CD14-positive monocyte (primary cell): Measurements from ENCODE around the gene AGPAT3. TPM values are rescaled to one million over a fixed set of nuclear protein-coding genes. Genes with fewer than 3 reads are reported as not detected.
A peak's percentile ranks its signal among the peaks of the same experiment; 100 is the strongest.

ENCODE experiments used
- DNase-seq, 3 donors: peaks; one replicate each; pipeline ENCODE4 v3.0.0-alpha.2; 2011 to 2022
- H2AFZ ChIP-seq: 2 replicates; pipeline ENCODE4 v1.6.0; 2012; ENCODE audit warnings: mild to moderate bottlenecking, low read depth, low read length, inconsistent platforms; ENCODE audit not compliant: insufficient read depth, poor library complexity, severe bottlenecking
- H3K27ac ChIP-seq, 2 donors: 1 replicate in 1 of 2; 2 replicates in 1 of 2; pipeline ENCODE4 v1.5.1; 2012 to 2013; ENCODE audit warnings: low read length in 2 of 2, control low read depth in 1 of 2, inconsistent platforms in 1 of 2, low read depth in 1 of 2, mild to moderate bottlenecking in 1 of 2
- H3K27me3 ChIP-seq, 2 donors: one replicate each; pipeline versions ENCODE4 v1.6.0 to v1.6.1; 2011 to 2013; ENCODE audit warnings: low read length in 2 of 2; ENCODE audit not compliant: control insufficient read depth in 2 of 2, insufficient read depth in 2 of 2
- H3K36me3 ChIP-seq, 2 donors: replicated peaks in 1 of 2; 1 replicate in 1 of 2; 2 replicates in 1 of 2; pipeline versions ENCODE4 v1.5.1 to v1.6.1; 2012 to 2013; ENCODE audit warnings: low read length in 2 of 2, control low read depth in 1 of 2, inconsistent platforms in 1 of 2, mild to moderate bottlenecking in 1 of 2; ENCODE audit not compliant: insufficient read depth in 2 of 2, control insufficient read depth in 1 of 2
- H3K4me1 ChIP-seq, 2 donors: 1 replicate in 1 of 2; 2 replicates in 1 of 2; pipeline versions ENCODE4 v1.5.1 to v1.6.1; 2012 to 2013; ENCODE audit warnings: low read length in 2 of 2, control low read depth in 1 of 2, inconsistent platforms in 1 of 2, mild to moderate bottlenecking in 1 of 2, moderate library complexity in 1 of 2; ENCODE audit not compliant: insufficient read depth in 2 of 2, control insufficient read depth in 1 of 2
- H3K4me2 ChIP-seq: replicated peaks from 2 replicates; pipeline ENCODE3; 2012; ENCODE audit warnings: low read length, moderate library complexity, mild to moderate bottlenecking; ENCODE audit not compliant: poor library complexity, severe bottlenecking; ENCODE audit errors: extremely low read depth
- H3K4me3 ChIP-seq, 3 experiments: fragments of 200-600 bp in 1 of 3; sonication (generic) in 1 of 3; replicated peaks in 1 of 3; 1 replicate in 2 of 3; 2 replicates in 1 of 3; pipeline ENCODE4 v1.5.1; 2011 to 2013; ENCODE audit warnings: low read length in 3 of 3, mild to moderate bottlenecking in 3 of 3, control low read depth in 2 of 3, low read depth in 2 of 3, inconsistent platforms in 1 of 3, moderate library complexity in 1 of 3
- H3K79me2 ChIP-seq: 2 replicates; pipeline ENCODE4 v1.6.0; 2012; ENCODE audit warnings: mild to moderate bottlenecking, control low read depth, inconsistent platforms, low read length, moderate library complexity; ENCODE audit not compliant: insufficient read depth
- H3K9ac ChIP-seq: 2 replicates; pipeline ENCODE4 v1.6.0; 2017; ENCODE audit warnings: low read length, mild to moderate bottlenecking; ENCODE audit not compliant: insufficient read depth, poor library complexity, severe bottlenecking
- H3K9me3 ChIP-seq, 2 donors: replicated peaks in 1 of 2; 1 replicate in 1 of 2; 2 replicates in 1 of 2; pipeline versions ENCODE4 v1.5.1 to v1.6.1; 2012 to 2013; ENCODE audit warnings: low read length in 2 of 2, control low read depth in 1 of 2; ENCODE audit not compliant: control insufficient read depth in 1 of 2, insufficient read depth in 1 of 2
- H4K20me1 ChIP-seq: 2 replicates; pipeline ENCODE4 v1.6.0; 2012; ENCODE audit warnings: mild to moderate bottlenecking, low read length, control low read depth, moderate library complexity; ENCODE audit not compliant: insufficient read depth
- H3K27ac Mint-ChIP-seq, 7 donors: one replicate each; pipeline ENCODE4 v1.8.0; 2020; ENCODE audit warnings: mild to moderate bottlenecking in 7 of 7, mixed read lengths in 7 of 7, moderate library complexity in 6 of 7, inconsistent platforms in 2 of 7
- H3K27me3 Mint-ChIP-seq, 3 donors: one replicate each; pipeline ENCODE4 v1.8.0; 2021 to 2022; ENCODE audit warnings: low read depth in 3 of 3, mild to moderate bottlenecking in 3 of 3, mixed read lengths in 3 of 3, moderate library complexity in 3 of 3, inconsistent platforms in 1 of 3
- H3K36me3 Mint-ChIP-seq, 2 donors: one replicate each; pipeline ENCODE4 v1.8.0; 2020; ENCODE audit warnings: mixed read lengths in 2 of 2, inconsistent platforms in 1 of 2, mild to moderate bottlenecking in 1 of 2
- H3K4me1 Mint-ChIP-seq: one replicate; pipeline ENCODE4 v1.8.0; 2020; ENCODE audit warnings: mild to moderate bottlenecking, mixed read lengths
- H3K4me3 Mint-ChIP-seq, 2 donors: one replicate each; pipeline ENCODE4 v1.8.0; 2020; ENCODE audit warnings: mild to moderate bottlenecking in 2 of 2, mixed read lengths in 2 of 2, moderate library complexity in 1 of 2
- H3K9me3 Mint-ChIP-seq, 7 donors: one replicate each; pipeline ENCODE4 v1.8.0; 2020 to 2022; ENCODE audit warnings: mixed read lengths in 7 of 7, mild to moderate bottlenecking in 6 of 7, moderate library complexity in 6 of 7, inconsistent platforms in 2 of 7
- WGBS: methylation state at CpG from one replicate; pipeline ENCODE4 v1.1.5; 2013; ENCODE audit warnings: missing lambda C conversion rate; ENCODE audit not compliant: insufficient coverage; 5-methylcytosine and 5-hydroxymethylcytosine counted together
- intact Hi-C, 2 donors: fragments of 100-400 bp; cut with micrococcal nuclease; formaldehyde crosslinking; loops; one replicate each; pipeline versions ENCODE4 v1.15.0 to v1.15.1; 2023
- polyA plus RNA-seq, 3 donors: library from polyadenylated mRNA; depleted of rRNA in 1 of 3; unstranded in 2 of 3; stranded (reverse) in 1 of 3; fragments of 300-500 nt in 2 of 3; fragments of >200 nt in 1 of 3; fragmentation: Illumina TruSeq in 2 of 3; gene quantifications; 1 replicate in 2 of 3; 2 replicates in 1 of 3; pipeline ENCODE4 v1.2.3, GENCODE V29; 2012 to 2021
- TF ChIP-seq, protein P1 (sequence below): fragments of 200-600 bp; IDR thresholded peaks from one replicate; pipeline ENCODE4 v1.8.0; 2022; ENCODE audit warnings: antibody characterized with exemption, mild to moderate bottlenecking

Gene AGPAT3
- polyA plus RNA-seq, 3 donors: 24.9 to 49.3 (median 26.2) TPM

DNA sequence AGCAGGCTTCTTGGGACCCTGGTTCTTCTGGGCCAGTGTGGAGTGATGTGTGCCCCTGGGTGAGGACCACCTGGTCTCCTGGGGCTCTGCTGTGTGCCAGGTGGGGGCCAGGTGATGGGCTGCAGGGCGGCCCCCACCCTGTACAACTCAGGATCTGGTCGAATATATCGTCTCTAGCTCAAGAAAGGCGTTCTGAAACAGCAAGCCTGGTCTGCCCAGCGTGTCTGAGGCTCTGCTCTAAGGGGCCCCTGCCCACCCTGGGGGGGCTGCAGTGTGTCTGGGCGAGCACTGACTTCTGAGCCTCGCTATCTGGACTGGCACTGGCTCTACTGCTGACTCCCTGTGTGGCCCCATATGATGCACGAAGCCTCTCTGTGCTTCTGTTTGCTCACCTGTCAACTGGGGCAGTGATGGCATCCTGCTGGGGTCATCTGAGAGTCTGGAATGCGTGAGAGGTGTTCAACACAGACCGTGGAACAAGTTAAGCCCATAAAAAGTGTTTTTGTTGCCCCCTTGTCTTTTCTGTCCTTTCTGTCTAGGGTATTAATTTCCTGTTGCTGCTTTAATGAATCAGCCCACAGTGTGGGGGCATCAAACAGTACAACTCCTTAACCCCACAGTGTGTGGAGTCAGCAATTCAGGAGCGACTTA, 91.1 kb downstream of the AGPAT3 start:
- Histone ChIP-seq H2AFZ (no peak overlapping the region), H3K4me1 (no peaks in the 10 kb centered on the region), H3K27ac (peak overlapping the region in 1 of 2 donors; percentile 14), H4K20me1 (peaks cover 100% of the 10 kb centered on the region), H3K79me2 (peaks cover 52% of the 10 kb centered on the region), H3K27me3 (no peaks in the 10 kb centered on the region), H3K36me3 (peaks cover 15 to 79% of the 10 kb centered on the region in 2 donors), H3K4me3 (no peak overlapping the region), H3K9ac (no peak overlapping the region), H3K9me3 (no peaks in the 10 kb centered on the region), H3K4me2 (no peak overlapping the region)
- intact Hi-C loops: no loop called here
- H3K9me3 Mint-ChIP-seq: peaks cover 0 to 1% (median 0%) of the 10 kb centered on the region in 7 donors
- 96% methylated on average over 10 of the region's 11 CpGs for WGBS
- TF ChIP-seq, protein P1, sequence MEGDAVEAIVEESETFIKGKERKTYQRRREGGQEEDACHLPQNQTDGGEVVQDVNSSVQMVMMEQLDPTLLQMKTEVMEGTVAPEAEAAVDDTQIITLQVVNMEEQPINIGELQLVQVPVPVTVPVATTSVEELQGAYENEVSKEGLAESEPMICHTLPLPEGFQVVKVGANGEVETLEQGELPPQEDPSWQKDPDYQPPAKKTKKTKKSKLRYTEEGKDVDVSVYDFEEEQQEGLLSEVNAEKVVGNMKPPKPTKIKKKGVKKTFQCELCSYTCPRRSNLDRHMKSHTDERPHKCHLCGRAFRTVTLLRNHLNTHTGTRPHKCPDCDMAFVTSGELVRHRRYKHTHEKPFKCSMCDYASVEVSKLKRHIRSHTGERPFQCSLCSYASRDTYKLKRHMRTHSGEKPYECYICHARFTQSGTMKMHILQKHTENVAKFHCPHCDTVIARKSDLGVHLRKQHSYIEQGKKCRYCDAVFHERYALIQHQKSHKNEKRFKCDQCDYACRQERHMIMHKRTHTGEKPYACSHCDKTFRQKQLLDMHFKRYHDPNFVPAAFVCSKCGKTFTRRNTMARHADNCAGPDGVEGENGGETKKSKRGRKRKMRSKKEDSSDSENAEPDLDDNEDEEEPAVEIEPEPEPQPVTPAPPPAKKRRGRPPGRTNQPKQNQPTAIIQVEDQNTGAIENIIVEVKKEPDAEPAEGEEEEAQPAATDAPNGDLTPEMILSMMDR: no peak
- DNase-seq: no peak
- peaks cover 29 to 31% of the 10 kb centered on the region in 2 donors for H3K36me3 Mint-ChIP-seq
- no peak overlapping the region for H3K4me3 Mint-ChIP-seq
- no peaks in the 10 kb centered on the region for H3K27me3 Mint-ChIP-seq
- no peaks in the 10 kb centered on the region for H3K4me1 Mint-ChIP-seq
- H3K27ac Mint-ChIP-seq: peak overlapping the region in 1 of 7 donors; percentile 38

DNA sequence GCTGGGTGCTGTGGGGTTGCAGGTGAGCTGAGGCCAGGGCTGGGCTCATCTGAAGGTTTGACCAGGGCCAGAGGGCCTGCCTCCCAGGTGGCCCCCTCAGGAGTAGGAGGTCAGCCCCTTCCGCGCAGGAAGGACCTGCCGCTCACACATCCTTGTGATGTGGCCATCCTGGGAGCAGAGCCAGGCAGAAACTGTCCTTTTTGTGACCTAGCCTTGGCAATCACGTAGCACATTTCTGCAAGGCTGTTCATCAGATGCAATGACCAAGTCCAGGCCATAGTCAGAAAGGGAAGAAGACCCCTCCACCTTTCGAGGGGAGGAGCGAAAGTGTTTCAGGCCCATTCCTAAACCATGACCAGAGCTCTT, 91.6 kb downstream of the AGPAT3 start:
- peak overlapping the region in 1 of 7 donors; percentile 62 for H3K27ac Mint-ChIP-seq
- H3K36me3 Mint-ChIP-seq: peaks cover 25 to 34% of the 10 kb centered on the region in 2 donors
- no peaks in the 10 kb centered on the region for H3K27me3 ChIP-seq
- H3K27me3 Mint-ChIP-seq: no peaks in the 10 kb centered on the region
- peaks cover 100% of the 10 kb centered on the region for H4K20me1 ChIP-seq
- no peak overlapping the region for H3K9ac ChIP-seq
- no peak overlapping the region for H2AFZ ChIP-seq
- H3K79me2 ChIP-seq: peaks cover 47% of the 10 kb centered on the region
- DNase-seq: no peak
- no peak overlapping the region for H3K4me3 Mint-ChIP-seq
- no peaks in the 10 kb centered on the region for H3K4me1 ChIP-seq
- H3K4me1 Mint-ChIP-seq: no peaks in the 10 kb centered on the region
- 88% methylated on average over 5 of the region's 6 CpGs for WGBS
- TF ChIP-seq, protein P1: no peak
- intact Hi-C loops: no loop called here
- peak overlapping the region in 1 of 2 donors; percentile 14 for H3K27ac ChIP-seq
- no peaks in the 10 kb centered on the region for H3K9me3 ChIP-seq
- H3K9me3 Mint-ChIP-seq: peaks cover 0 to 1% (median 0%) of the 10 kb centered on the region in 7 donors
- no peak overlapping the region for H3K4me3 ChIP-seq
- H3K36me3 ChIP-seq: peaks cover 20 to 82% of the 10 kb centered on the region in 2 donors
- no peak overlapping the region for H3K4me2 ChIP-seq
